HCEC 1CT (cell line): ENCODE data around the gene PHPT1.
"Not testable (repeated sequence)": the region's sequence is repeated elsewhere in the genome, so short reads cannot be mapped to it uniquely, and the experiment has no call there.

Experiments
- DNase-seq: peaks from one replicate; pipeline ENCODE4 v3.0.0-alpha.2; 2017

Gene PHPT1

GRCh38 chr9:136837856-136838277 is 11.3 kb upstream of the PHPT1 start:
- not testable (repeated sequence) for DNase-seq

- DNase-seq, result no peak
These were observed 10.6 kb upstream of the PHPT1 start for GRCh38 chr9:136838314-136839228.

GRCh38 chr9:136839229-136840139 is 9.7 kb upstream of the PHPT1 start:
- DNase-seq, result no peak

DNA sequence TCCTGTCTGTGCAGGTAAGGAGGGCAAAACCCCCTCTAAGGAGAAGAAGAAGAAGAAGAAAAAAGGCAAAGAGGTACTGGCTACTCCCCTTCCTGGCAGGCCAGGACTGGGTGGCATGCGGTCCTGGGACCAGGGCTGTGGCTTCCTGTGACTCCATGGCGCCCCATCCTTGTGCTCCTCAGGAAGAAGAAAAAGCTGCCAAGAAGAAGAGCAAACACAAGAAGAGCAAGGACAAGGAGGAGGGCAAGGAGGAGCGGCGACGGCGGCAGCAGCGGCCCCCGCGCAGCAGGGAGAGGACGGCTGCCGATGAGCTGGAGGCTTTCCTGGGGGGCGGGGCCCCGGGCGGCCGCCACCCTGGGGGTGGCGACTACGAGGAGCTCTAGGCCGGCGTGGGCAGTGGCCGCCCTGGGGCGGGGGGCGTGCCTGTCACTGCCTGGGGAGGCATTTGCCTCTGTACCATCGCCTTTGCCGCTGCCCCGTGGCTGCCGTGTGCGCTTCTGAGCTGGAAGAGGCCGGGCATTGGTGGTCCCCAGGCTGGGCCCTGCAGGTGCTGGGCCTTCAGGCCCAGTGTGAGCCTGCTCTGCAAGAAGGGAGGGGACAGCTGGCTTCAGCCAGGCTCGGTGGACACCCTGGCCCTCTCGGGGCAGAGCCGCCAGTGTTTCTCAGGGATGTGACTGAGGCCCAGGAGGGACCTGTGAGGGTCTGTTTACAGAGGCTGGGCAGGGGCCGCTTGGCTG is 8.9 kb upstream of the PHPT1 start:
- no peak for DNase-seq

- DNase-seq, result peak; percentile 38
These were observed 8.1 kb upstream of the PHPT1 start for GRCh38 chr9:136840877-136841645.

DNA sequence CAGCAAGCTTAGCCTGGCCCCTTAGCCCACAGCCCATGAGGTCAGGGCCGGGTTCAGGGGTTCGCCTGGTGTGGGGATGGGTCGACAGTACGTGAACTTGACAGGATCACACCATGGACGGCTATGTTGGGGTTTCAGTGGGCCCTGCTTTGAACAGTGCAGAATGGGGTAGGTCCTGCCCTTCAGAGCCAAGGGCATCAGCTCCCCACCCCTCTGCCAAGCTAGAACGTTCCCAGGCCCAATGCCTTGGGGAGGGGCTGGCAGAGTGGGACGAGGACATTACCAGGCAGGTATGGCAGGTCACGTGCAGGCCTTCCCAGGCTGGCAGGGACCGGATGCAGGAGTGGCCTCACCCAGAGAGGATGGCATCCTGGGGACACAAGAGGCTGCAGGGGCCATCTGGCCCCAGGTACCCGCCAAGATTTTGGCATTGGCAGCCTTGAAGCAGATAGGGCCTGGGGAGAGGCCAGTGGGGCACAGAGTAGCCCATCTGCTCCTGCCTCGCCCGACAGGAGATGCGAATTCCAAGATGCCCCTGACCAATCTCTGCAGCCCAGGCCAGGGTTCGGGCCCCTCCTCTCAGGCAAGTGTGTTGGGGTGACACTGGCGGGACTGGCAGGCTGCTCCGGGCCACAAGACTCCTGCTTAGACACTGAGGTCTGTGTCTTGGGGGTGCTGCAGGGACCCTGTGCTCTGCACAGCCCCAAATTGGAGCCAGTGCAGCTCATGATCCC is 7.4 kb upstream of the PHPT1 start:
- not testable (repeated sequence) for DNase-seq

GRCh38 chr9:136842380-136842948 is 6.7 kb upstream of the PHPT1 start, which contains the start of gene AJM1:
AJM1 (plus strand) TSS chr9:136842478; CDS start chr9:136844415, 1,937 bp downstream.
- DNase-seq, result peak; percentile 57

DNA sequence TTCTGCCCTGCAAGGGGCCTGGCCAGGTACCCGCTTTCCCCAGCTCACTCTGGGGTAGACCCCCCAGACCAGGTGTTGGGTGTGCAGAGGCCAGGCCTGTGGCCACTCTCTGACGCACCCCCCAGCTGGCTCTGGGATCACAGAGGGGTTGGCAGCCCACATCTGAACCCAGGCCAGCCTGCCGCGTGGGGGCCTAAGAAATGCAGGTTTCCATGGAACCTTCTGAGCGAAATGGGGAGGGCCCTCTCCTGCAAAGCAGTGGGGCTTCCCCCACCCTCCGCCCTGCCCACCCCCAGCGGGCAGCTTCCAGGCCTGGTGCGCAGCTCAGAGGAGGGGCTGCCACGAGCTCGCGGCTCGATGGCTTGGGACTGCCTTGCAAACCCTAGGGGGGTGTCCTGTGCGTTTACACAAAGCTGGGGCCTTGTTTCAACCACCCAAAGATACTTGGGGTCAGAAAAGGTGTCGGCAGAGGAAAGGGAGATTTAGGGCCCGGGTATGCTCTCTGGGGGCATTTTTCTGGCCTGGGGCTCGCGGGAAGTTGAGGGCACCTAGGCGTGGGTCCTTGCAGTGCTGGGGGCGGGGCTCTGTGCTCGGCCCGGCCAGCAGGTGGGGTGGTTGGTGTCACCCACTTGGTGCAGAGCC is 5.9 kb upstream of the PHPT1 start:
- DNase-seq, result not testable (repeated sequence)

DNA sequence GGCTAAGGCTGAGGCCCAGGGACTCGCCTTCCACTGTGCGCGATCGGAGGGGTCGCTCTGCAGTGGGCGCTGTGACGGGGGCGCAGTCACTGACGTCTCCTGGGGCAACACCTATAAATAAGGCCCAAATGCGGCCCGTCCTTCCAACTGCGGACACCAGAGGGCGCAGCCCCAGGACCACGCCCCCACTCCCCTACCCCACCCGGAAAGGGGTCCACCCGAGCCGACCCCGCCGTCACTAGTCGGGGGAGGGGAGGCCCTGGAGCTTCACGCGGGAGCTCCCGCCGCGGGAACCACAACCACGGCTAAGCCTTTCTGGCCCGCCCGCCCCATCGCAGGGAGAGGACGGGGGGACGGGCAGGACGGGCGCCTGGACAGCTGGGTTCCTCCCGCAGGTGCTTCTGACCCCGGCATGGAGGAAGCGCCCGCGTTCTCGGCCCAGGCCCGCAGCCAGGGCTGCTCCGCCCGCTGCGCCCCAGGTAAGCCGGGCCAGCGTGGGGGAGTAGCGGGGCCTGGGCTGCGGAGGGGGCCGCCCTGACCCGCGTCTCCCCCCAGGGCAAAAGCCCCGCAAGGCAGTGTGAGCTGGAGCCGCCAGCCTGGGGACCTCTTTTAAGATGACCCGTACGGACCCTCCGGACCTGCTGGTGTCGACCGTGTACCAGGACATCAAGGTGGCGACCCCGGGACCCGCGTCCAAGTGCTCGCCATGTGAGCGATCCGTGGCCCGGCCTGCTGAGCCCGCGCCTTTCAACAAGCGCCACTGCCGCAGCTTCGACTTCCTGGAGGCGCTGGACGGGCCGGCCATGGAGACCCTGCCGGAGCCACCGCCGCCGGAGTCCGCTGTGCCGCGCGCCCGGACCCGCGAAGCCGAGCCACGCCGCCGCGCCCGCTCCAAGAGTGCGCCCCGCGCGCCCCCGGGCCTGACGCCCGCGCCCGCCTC is 5.1 kb upstream of the PHPT1 start:
- not testable (repeated sequence) for DNase-seq

GRCh38 chr9:136844761-136845464 is 4.3 kb upstream of the PHPT1 start:
- no peak for DNase-seq

DNA sequence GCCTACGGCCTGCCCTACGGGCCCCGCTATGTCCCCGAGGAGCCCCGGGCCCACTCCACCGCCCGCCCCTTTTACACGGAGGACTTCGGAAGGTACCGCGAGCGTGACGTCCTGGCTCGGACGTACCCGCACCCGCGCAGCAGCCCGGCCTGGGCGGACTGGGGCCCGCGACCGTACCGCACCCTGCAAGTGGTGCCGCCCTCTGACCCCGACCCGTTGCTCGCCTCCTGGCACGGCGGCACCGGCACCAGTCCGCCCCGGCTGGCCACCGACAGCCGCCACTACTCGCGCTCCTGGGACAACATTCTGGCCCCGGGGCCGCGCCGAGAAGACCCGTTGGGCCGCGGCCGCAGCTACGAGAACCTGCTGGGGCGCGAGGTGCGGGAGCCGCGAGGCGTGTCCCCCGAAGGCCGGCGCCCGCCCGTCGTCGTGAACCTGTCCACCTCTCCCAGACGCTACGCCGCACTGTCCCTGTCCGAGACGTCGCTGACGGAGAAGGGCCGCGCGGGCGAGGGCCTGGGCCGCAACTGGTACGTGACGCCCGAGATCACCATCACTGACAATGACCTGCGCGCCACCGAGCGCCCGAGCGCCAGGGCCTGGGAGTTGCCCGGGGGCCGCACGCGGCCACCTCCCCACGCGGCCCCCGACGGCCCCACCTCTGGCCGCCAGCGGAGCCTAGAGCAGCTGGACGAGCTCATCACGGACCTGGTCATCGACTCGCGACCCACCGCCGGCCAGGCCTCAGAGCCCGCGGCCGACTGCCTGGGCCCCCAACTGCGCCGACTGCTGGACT is 3.5 kb upstream of the PHPT1 start:
- no peak for DNase-seq

- no peak for DNase-seq
These were observed 2.7 kb upstream of the PHPT1 start for GRCh38 chr9:136846376-136847087.

GRCh38 chr9:136847088-136847825 is 2.0 kb upstream of the PHPT1 start:
- DNase-seq, result no peak

DNA sequence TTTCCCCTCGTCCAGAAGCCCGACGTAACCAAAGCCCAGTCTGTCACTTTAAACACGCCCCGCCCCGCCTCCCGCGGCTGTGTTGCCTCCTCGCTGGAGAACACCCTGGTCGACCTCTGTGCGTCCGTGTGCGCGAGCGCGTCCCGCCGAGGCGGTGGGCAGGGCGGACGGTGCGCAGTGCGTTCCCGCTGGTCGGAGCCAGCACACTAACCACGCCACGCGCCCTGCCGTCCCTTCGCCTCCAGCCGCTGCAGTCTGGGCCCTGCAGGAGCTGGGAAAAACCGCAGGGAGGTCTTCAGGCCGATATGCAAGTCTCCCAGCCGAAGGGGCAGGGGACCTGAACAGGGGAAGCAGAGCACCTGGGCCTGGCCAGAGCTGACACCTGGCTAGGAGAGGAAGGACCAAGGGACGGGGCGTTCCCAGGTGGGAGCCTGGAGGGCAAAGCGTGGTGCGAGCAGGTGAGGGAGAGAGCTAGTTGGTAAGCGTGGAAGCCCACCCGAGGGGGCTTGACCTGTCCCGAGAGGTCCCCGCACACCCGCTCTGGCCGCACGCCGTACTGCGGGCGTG is 1.3 kb upstream of the PHPT1 start:
- DNase-seq, result peak; percentile 77

DNA sequence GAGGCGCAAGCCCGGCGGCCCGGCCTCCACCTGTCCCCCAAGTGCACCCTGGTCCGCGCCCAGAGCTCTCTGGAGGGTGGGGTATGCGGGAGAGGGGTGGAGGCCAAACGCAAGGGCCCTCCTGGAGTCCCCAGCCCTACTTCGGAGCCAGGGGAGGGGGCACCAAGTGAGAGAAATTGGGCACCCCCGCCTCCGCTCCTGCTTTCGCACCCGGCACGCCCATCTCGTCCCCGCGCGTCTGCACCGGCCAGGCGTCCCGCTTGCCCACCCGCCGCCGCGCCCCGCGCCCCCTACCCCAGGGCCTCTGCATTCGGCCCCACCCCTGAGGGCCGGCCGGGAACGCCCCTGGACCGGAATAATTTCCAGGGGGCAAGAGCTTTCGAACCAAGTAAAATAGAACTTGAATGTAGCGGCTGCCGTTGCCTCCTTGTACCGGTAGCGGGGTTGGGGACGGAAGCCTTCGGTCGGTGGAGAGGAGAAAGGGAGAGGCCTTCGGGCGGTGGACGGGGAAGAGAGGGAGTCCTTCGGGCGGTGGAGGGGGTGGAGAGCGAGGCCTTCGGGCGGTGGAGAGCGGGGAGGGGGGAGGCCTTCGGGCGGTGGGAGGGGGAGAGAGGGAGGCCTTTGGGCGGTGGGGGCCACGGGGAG is 694 bp upstream of the PHPT1 start:
- peak; percentile 52 for DNase-seq
